Endothelial cell of hepatic sinusoid (primary cell): ENCODE measurements around the gene GTF3A.
"Not testable (repeated sequence)": the region's sequence is repeated elsewhere in the genome, so short reads cannot be mapped to it uniquely, and the experiment has no call there.

Experiments used
- in situ Hi-C: cut with HindIII; loops from 2 replicates; pipeline ENCODE4 v1.10.0; 2017; ENCODE audit warnings: low sequenced_read_pairs

The GTF3A gene

GRCh38 chr13:27424246-27425157 is at the start of gene GTF3A:
Gene GTF3A, plus strand, starts transcription at chr13:27424619.
- in situ Hi-C loops, result no loop called here

- in situ Hi-C loops, result no loop called here
Measured at GRCh38 chr13:27374650-27375049, 49.8 kb upstream of the GTF3A start.

- in situ Hi-C loops, result no loop called here
Measured at GRCh38 chr13:27375686-27376326, 48.6 kb upstream of the GTF3A start.

- in situ Hi-C loops, result no loop called here
Measured at GRCh38 chr13:27379126-27379525, 45.3 kb upstream of the GTF3A start.

GRCh38 chr13:27379694-27380641 is 44.5 kb upstream of the GTF3A start:
- in situ Hi-C loops, result loop anchor here (5.0 to 10.0 kb wide), 2 partner anchors 147 to 445 kb away; no protein-coding TSS in a partner anchor

GRCh38 chr13:27381601-27382000 is 42.8 kb upstream of the GTF3A start:
- in situ Hi-C loops, result loop anchor here (5.0 to 10.0 kb wide), 2 partner anchors 146 to 443 kb away; no protein-coding TSS in a partner anchor

GRCh38 chr13:27383104-27383921 is 41.1 kb upstream of the GTF3A start:
- in situ Hi-C loops, result loop anchor here (5.0 to 10.0 kb wide), 2 partner anchors 144 to 441 kb away; no protein-coding TSS in a partner anchor

- in situ Hi-C loops, result loop anchor here (5.0 to 10.0 kb wide), 2 partner anchors 143 to 441 kb away; no protein-coding TSS in a partner anchor
Measured at GRCh38 chr13:27384285-27384684, 40.1 kb upstream of the GTF3A start.

- in situ Hi-C loops, result loop anchor here (10.0 kb wide), 1 partner anchor 437 kb away; no protein-coding TSS in a partner anchor
Measured at GRCh38 chr13:27388241-27388640, 36.2 kb upstream of the GTF3A start.

- in situ Hi-C loops, result loop anchor here (10.0 kb wide), 1 partner anchor 435 kb away; no protein-coding TSS in a partner anchor
Measured at GRCh38 chr13:27389891-27390290, 34.5 kb upstream of the GTF3A start.

- in situ Hi-C loops, result no loop called here
Measured at GRCh38 chr13:27391471-27391870, 32.9 kb upstream of the GTF3A start.

- in situ Hi-C loops, result no loop called here
Measured at GRCh38 chr13:27393101-27393500, 31.3 kb upstream of the GTF3A start.

- in situ Hi-C loops, result no loop called here
Measured at GRCh38 chr13:27395007-27395510, 29.4 kb upstream of the GTF3A start.

GRCh38 chr13:27396252-27396846 is 28.1 kb upstream of the GTF3A start:
- in situ Hi-C loops, result no loop called here

GRCh38 chr13:27398360-27398759 is 26.1 kb upstream of the GTF3A start:
- in situ Hi-C loops, result no loop called here

GRCh38 chr13:27400405-27400804 is 24.0 kb upstream of the GTF3A start:
- in situ Hi-C loops, result not testable (repeated sequence)

GRCh38 chr13:27401210-27401609 is 23.2 kb upstream of the GTF3A start:
- in situ Hi-C loops, result no loop called here

- in situ Hi-C loops, result no loop called here
Measured at GRCh38 chr13:27403203-27403678, 21.2 kb upstream of the GTF3A start.
